Right forelimb (tissue), 1 donor: Measurements from ENCODE around the gene RAP1GAP.

Source experiments
- DNase-seq: peaks from one replicate; pipeline ENCODE4 v3.0.0-alpha.2; 2018

The RAP1GAP gene

GRCh38 chr1:21590126-21590880 is 78.9 kb downstream of the RAP1GAP start:
- DNase-seq, result no peak

- no peak for DNase-seq
Observed at GRCh38 chr1:21589618-21590017, 79.5 kb downstream of the RAP1GAP start.

DNA sequence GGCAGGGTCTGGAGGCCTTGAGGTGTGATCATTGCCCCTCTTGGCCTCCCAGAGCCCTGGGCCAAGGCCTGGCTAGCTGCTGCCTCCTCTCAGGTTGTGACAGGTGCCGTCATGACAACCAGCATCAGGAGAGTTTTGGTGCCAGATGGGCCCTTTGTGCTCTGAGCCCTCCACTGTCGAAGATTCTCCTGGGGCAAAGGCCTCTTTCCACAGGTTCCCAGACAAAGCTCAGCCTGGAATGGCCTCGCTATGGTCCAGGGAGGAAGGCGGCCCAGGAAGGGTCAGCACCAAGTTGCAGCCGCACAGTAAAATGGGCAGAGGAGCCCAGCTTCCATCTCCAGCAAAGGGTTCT is 81.6 kb downstream of the RAP1GAP start:
- no peak for DNase-seq

DNA sequence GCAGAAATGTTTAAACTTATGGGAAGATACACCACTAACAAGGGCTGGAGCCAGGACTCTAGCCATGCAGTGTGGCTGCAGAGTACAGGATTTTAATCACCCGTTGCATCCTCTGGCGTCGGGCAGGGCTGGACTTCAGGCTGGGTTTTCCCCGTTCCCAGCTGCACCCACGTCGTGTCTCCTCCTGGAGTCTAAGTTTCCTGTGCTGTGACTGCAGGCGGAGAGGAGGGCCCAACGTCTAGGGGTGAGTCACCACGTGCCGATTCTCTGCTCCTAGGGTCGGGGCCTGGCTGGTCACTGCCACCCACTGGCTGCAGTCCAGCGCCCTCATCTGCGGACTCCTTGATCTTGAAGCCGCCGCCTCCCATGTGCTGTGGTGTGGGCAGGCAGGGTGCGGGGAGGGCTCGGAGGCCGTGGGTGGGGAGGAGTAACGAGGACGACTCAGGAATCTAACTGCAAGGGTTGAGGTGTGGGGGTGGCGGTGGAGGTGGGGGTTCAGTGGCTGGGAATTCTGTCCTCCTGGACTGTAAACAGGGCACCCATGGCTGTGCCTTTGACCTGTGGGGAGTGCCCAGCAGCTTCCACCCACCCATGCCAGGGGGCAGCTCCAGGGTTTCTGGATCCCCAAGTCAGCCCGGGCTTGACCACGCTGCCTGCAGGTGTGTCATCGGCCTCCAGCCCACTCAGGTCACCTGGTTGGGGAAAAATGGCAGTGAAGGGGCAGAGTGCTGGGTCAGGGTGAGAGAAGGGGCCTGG is 82.1 kb downstream of the RAP1GAP start:
- peak; percentile 69 for DNase-seq

GRCh38 chr1:21586222-21586621 is 82.9 kb downstream of the RAP1GAP start:
- no peak for DNase-seq

DNA sequence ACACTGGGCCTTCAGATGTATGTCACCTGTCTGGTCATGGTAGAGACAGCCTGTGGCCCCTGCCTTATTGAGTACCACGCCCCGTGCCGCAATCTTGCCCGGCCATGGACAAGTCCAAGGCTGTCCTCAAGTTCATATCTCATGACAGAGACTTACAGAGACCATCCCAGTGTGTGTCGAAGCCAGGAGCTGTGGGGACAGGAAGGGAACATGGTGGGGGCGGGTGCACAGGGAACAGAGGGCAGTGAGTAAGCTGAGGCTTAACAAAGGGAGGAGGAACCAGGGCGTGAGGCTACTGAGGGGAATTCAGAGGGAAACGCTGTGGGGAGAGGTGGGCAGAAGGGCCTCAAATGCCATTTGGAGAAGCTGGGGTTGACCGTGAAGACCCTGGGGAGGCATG is 84.1 kb downstream of the RAP1GAP start:
- DNase-seq, result no peak

GRCh38 chr1:21584096-21584495 is 85.1 kb downstream of the RAP1GAP start:
- no peak for DNase-seq

- DNase-seq, result no peak
Observed at GRCh38 chr1:21579791-21580190, 89.4 kb downstream of the RAP1GAP start.

DNA sequence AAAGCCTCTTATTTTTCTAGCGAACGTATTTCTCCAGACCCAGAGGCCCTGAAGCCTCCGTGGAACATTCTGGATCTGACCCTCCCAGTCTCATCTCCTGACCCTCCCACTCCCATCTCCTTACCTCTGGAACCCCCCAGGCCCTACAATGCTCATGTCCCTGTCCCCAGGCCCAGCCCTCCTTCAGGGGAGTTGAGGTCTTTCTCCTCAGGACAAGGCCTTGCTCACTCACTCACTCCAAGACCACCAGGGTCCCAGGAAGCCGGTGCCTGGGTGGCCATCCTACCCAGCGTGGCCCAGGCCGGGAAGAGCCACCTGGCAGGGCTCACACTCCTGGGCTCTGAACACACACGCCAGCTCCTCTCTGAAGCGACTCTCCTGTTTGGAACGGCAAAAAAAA is 91.2 kb downstream of the RAP1GAP start:
- no peak for DNase-seq

GRCh38 chr1:21577324-21577723 is 91.8 kb downstream of the RAP1GAP start:
- no peak for DNase-seq

DNA sequence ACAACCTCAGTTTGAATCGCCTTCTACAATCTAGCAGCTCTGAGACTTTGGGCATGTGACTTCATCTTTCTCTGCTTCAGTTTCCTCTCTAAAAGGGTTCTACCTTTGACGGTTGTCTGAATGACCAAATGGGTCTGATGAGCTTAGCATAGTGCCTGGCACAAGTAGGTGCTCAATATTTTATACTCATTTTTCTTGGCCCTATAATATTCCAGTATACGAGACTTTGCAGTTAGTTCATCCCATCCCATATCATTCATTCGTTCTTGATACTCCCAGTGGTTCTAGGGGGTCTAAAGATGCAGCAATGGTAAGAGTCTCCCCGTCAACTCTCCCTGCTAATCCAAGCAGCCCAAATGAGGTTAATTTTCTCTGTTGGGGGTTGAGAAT is 92.4 kb downstream of the RAP1GAP start:
- DNase-seq, result no peak

DNA sequence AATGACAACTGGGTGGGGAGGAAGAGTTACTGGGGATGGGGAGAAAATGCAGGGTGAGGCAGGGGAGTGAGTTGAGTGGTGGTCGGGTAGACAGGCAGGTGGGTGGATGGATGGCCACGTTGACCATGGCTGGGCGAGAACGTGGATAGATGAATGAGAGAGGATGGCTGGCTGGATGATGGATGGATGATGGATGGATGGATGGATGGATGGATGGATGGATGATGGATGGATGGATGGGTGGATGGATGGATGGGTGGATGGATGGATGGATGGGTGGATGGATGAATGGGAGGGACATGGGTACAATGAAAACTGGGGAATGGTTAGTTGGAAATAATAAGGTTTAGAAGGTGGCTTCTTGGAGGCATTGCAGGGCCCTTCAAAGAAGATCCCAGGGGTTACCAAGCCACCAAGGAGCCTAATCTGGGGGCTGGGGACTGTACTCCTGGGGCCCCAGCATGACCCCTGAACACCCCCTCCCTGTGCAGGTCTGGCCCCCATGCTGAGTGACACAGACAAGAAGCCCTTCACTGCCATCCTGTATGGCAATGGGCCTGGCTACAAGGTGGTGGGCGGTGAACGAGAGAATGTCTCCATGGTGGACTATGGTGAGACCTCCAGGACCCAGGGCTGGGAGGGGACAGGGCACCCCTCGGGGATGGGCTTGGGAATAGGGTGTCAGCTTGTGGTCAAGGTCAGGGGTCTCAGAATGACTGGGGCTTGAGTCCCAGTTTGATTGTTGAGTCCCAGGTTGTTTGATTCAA is 92.9 kb downstream of the RAP1GAP start:
- DNase-seq, result no peak

DNA sequence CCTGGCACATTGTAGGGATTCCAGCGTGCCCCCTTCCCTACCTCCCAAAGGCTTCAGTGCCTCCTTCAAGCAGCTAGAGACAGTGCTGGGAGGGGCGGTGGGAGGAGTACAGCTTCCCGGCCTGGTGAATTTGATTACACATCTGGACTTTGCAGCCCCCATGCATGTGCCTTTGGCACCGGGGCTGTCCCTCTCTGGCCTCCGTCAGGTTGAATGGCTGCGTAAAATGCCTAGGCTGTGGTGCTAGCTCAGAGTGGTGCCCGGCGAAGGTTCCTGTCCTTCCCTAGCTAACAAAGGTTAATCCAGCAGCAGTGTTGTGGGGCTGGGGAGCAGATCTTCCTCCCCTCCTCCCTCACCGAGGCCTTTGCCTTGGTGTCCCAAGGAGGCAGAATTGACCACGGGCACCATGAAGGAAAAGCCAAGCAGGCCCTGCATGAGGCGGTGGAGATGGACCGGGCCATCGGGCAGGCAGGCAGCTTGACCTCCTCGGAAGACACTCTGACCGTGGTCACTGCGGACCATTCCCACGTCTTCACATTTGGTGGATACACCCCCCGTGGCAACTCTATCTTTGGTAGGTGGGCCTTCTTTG is 93.7 kb downstream of the RAP1GAP start:
- no peak for DNase-seq

DNA sequence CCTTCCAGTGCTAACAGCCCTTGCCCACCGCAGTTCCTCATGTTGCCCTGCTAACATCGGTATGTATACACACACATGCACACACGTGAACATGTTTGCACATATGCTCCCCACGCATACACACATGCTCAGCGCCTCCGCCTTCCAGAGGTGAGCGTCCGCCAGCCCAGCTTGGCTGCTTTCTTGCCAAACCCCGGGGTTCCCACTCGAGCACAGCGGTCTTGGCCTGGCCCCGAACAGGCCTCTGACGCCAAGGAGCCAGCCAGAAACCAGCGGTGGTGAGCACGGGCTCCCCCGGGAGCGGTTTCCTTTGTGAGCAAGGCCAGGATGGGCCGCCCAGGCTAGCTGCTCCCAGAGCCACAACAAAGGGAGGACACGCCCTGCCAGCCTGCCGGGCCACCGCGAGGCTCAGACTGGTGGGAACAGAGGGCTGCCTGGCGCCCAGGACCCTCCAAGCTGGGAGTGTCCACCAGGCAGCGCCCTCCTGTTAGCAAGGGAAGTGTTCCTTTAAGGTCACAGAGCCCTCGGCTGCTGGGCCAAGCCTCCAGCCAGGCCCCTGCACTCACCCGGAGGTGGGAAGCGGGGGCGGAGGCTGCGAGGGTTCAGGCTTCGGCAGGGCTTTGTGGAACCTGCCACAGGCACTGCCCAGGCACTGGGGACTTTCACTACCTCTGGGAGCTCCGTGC is 94.5 kb downstream of the RAP1GAP start:
- DNase-seq, result peak; percentile 75

DNA sequence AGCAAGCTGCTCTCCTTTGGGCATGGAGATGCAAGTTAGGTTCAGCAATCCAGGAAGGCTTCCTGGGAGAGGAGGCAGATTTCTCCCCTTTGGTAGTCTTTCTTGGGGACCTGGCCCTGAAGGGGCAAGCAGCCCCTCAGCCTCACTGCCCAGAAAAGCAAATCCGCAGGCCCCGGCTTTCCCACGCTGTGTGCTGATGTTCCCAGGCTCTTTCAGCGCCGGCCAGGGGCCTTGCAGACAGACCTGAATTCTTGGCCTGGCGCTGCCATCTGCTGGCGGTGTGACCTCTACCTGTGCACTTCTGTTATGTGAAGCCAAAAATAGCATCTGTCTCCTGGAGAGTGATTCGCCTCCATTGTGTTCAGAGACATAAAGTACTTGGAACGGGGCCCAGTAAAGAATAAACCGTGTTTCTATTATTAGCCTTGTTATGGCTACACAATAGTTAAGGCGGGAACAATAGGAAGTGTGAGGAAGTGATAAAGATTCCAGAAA is 95.1 kb downstream of the RAP1GAP start:
- peak; percentile 77 for DNase-seq

- no peak for DNase-seq
Observed at GRCh38 chr1:21573475-21573874, 95.7 kb downstream of the RAP1GAP start.

DNA sequence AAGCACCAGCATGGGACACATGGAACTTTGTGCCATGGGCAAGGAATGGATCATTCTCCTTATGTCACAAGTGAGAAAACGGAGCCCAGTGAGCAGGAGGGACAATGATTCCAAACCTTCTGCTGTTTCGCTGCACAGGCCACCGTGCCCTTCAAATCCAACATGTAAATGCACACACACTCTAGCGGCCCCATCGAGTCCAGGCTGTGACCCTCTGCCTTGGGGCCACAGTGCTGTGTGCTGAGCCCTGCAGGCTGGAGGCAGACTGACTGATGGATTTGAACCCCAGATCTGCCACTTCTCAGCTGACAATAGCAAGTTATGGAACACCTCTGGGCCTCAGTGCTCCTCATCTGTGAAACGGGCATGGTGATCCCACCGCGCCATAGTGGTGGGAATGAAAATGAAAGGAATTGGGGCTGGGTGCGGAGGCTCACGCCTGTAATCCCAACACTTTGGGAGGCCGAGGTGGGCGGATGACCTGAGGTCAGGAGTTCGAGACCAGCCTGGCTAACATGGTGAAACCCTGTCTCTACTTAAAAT is 96.4 kb downstream of the RAP1GAP start:
- no peak for DNase-seq

DNA sequence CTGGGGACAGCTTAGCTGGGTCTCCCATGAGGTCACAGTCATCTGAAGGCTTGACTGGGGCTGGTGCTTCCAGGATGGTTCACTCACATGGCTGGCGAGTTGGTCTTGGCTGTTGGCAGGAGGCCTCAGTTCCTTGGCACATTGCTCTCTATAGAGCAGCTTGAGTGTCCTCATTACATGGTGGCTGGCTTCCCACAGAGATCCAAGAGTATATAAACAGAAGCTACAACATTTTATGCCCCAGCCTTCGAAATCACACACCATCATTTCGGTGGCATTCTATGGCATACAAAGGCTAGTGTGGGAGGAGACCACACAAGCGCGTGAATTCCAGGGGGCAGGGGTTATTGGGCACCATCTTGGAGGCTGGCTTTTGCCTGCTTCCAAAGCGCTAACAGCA is 96.9 kb downstream of the RAP1GAP start:
- no peak for DNase-seq

- DNase-seq, result no peak
Observed at GRCh38 chr1:21570885-21571284, 98.3 kb downstream of the RAP1GAP start.

DNA sequence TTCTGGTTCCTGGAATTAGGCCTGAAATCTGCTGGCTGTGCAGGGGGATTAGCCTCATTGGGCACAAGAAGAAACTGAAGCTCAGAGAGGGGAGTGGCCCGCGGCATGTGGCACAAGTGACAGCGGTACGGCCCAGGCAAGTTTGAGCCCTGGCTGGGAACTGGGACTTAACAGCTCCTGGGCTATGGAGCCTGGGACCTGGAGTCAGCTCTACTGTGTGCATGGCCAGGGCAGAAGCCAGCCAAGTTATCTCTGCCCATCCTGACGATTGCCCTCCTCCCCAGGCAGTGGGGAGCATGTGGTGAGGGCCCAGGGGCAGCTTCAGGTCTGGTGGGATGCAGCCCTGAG is 98.7 kb downstream of the RAP1GAP start:
- no peak for DNase-seq

GRCh38 chr1:21569820-21570527 is 99.2 kb downstream of the RAP1GAP start:
- DNase-seq, result no peak
